ENCODE results near the gene LMBR1.

GRCh38 chr7:156754201-156754600 lies 138.8 kb downstream of the LMBR1 start:
- no peak for TF ChIP-seq FOXM1 (IDR thresholded peaks at IDR 0.05; ENCODE audit: borderline replicate concordance, low read depth)
- TF ChIP-seq, protein P1, sequence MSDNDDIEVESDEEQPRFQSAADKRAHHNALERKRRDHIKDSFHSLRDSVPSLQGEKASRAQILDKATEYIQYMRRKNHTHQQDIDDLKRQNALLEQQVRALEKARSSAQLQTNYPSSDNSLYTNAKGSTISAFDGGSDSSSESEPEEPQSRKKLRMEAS (IDR thresholded peaks at IDR 0.05): no peak
